IMR-90 (cell line): ENCODE data around the gene BST1. TPM values are rescaled to one million over a fixed set of nuclear protein-coding genes. Genes with fewer than 3 reads are reported as not detected.

Experiments used
- ATAC-seq: fragments of 200-7000 bp; cut with Tn5 transposase; 2 replicates; pipeline ENCODE4 v1.9.1; 2020; ENCODE audit warnings: low read depth, mild to moderate bottlenecking, moderate library complexity
- BruUV-seq: library from RNA; stranded (reverse); fragments of 400-500 nt; replicated peaks from 2 replicates; lab custom pipeline; 2021; lab: Mats Ljungman, UMichigan
- CTCF ChIA-PET: fragments of 300-600 bp; formaldehyde crosslinking; extraction: SDS; loops from one replicate; lab custom pipeline; 2021; ENCODE audit warnings: antibody characterized with exemption; lab: Yijun Ruan, JAX
- POLR2A ChIA-PET: fragments of 300-600 bp; sonication (Branson Sonifier 250); formaldehyde crosslinking; loops from one replicate; lab custom pipeline; 2022; ENCODE audit warnings: antibody characterized with exemption; ENCODE audit not compliant: unreplicated experiment; lab: Charles Lee
- DNase-seq: peaks from one replicate; pipeline ENCODE4 v3.0.0; 2013
- H2AFZ ChIP-seq: replicated peaks from 2 replicates; pipeline ENCODE3; 2013; ENCODE audit warnings: low read length, mild to moderate bottlenecking; ENCODE audit not compliant: poor library complexity
- H2AK5ac ChIP-seq: 2 replicates; pipeline ENCODE4 v1.6.1; 2013; ENCODE audit warnings: low read depth, low read length, inconsistent platforms
- H2AK9ac ChIP-seq: replicated peaks from 2 replicates; pipeline ENCODE3; 2013; ENCODE audit warnings: mild to moderate bottlenecking, low read depth, low read length, moderate library complexity; ENCODE audit not compliant: poor library complexity
- H2BK120ac ChIP-seq: 2 replicates; pipeline ENCODE4 v1.6.1; 2013; ENCODE audit warnings: low read depth, low read length, inconsistent platforms
- H2BK15ac ChIP-seq: 3 replicates; pipeline ENCODE4 v1.6.1; 2013; ENCODE audit warnings: low read depth, low read length, inconsistent platforms
- H2BK20ac ChIP-seq: 2 replicates; pipeline ENCODE4 v1.6.1; 2013; ENCODE audit warnings: low read depth, mild to moderate bottlenecking, inconsistent platforms, low read length, moderate library complexity
- H2BK5ac ChIP-seq: 2 replicates; pipeline ENCODE4 v1.6.1; 2013; ENCODE audit warnings: mild to moderate bottlenecking, low read depth, low read length, inconsistent platforms; ENCODE audit not compliant: poor library complexity, severe bottlenecking
- H3K14ac ChIP-seq: replicated peaks from 2 replicates; pipeline ENCODE4 v1.6.1; 2013; ENCODE audit warnings: low read depth, low read length, inconsistent platforms
- H3K18ac ChIP-seq: 2 replicates; pipeline ENCODE4 v1.6.1; 2013; ENCODE audit warnings: low read depth, low read length, control low read depth
- H3K23ac ChIP-seq: 2 replicates; pipeline ENCODE4 v1.6.1; 2013; ENCODE audit warnings: low read depth, low read length, inconsistent platforms
- H3K27ac ChIP-seq: 2 replicates; pipeline ENCODE4 v1.5.1; 2013; ENCODE audit warnings: mild to moderate bottlenecking, control low read depth, low read length; ENCODE audit not compliant: insufficient read depth
- H3K27me3 ChIP-seq: 2 replicates; pipeline ENCODE4 v1.6.1; 2013; ENCODE audit warnings: low read length; ENCODE audit not compliant: control insufficient read depth, insufficient read depth
- H3K36me3 ChIP-seq: 2 replicates; pipeline ENCODE4 v1.6.1; 2013; ENCODE audit warnings: low read length, mixed read lengths; ENCODE audit not compliant: control insufficient read depth, insufficient read depth
- H3K4ac ChIP-seq: 2 replicates; pipeline ENCODE4 v1.6.1; 2013; ENCODE audit warnings: low read depth, low read length, inconsistent platforms
- H3K4me1 ChIP-seq: 2 replicates; pipeline ENCODE4 v1.6.1; 2013; ENCODE audit warnings: low read length, mixed read lengths; ENCODE audit not compliant: control insufficient read depth, insufficient read depth
- H3K4me2 ChIP-seq: 2 replicates; pipeline ENCODE4 v1.6.1; 2013; ENCODE audit warnings: low read depth, mild to moderate bottlenecking, control low read depth, low read length, moderate library complexity
- H3K4me3 ChIP-seq: 2 replicates; pipeline ENCODE4 v1.5.1; 2013; ENCODE audit warnings: low read depth, mild to moderate bottlenecking, control low read depth, low read length, moderate library complexity; ENCODE audit not compliant: insufficient read depth
- H3K56ac ChIP-seq: 2 replicates; pipeline ENCODE4 v1.6.1; 2013; ENCODE audit warnings: low read length, inconsistent platforms; ENCODE audit not compliant: insufficient read depth; ENCODE audit errors: extremely low read depth
- H3K79me1 ChIP-seq, 2 experiments: 2 replicates each; pipeline ENCODE4 v1.6.1; 2013; ENCODE audit warnings: low read length in 2 of 2, inconsistent platforms in 1 of 2, low read depth in 1 of 2
- H3K9ac ChIP-seq: 2 replicates; pipeline ENCODE4 v1.6.1; 2013; ENCODE audit warnings: low read depth, low read length, control low read depth
- H3K9me1 ChIP-seq: 2 replicates; pipeline ENCODE4 v1.6.1; 2013; ENCODE audit warnings: low read length, inconsistent platforms; ENCODE audit not compliant: insufficient read depth
- H3K9me3 ChIP-seq: 2 replicates; pipeline ENCODE4 v1.6.1; 2013; ENCODE audit warnings: low read length; ENCODE audit not compliant: control insufficient read depth, insufficient read depth
- H4K20me1 ChIP-seq: 2 replicates; pipeline ENCODE4 v1.6.1; 2013; ENCODE audit warnings: low read length, inconsistent platforms; ENCODE audit not compliant: insufficient read depth
- H4K5ac ChIP-seq: 2 replicates; pipeline ENCODE4 v1.6.1; 2013; ENCODE audit warnings: mild to moderate bottlenecking, low read depth, low read length, control low read depth
- H4K8ac ChIP-seq, 2 experiments: 2 replicates each; pipeline ENCODE4 v1.6.1; 2013; ENCODE audit warnings: low read depth in 2 of 2, low read length in 2 of 2, control low read depth in 1 of 2, inconsistent platforms in 1 of 2
- H4K91ac ChIP-seq: 2 replicates; pipeline ENCODE4 v1.6.1; 2013; ENCODE audit warnings: low read depth, low read length, inconsistent platforms; ENCODE audit not compliant: insufficient read depth
- CHD1 ChIP-seq: IDR thresholded peaks from 2 replicates; pipeline ENCODE4 v1.6.1; 2012; ENCODE audit warnings: low read depth, low read length, improper control_type of control experiment
- ELK1 ChIP-seq: fragments of 150-350 bp; IDR thresholded peaks from 2 replicates; pipeline ENCODE4 v1.6.1; 2016; ENCODE audit warnings: low read depth, mild to moderate bottlenecking, low read length, moderate library complexity, borderline replicate concordance
- MAFK ChIP-seq: IDR thresholded peaks from 2 replicates; pipeline ENCODE4 v1.6.1; 2012; ENCODE audit warnings: low read depth, low read length, improper control_type of control experiment
- MXI1 ChIP-seq: IDR thresholded peaks from 2 replicates; pipeline ENCODE4 v1.6.1; 2012; ENCODE audit warnings: low read depth, mild to moderate bottlenecking, low read length, moderate library complexity, borderline replicate concordance
- RAD21 ChIP-seq: IDR thresholded peaks from 2 replicates; pipeline ENCODE4 v1.6.1; 2012; ENCODE audit warnings: low read length, improper control_type of control experiment
- WGBS, 2 experiments: methylation state at CpG; one replicate each; pipeline versions ENCODE4 v1.1.5 to v1.1.7; 2013; ENCODE audit warnings: missing lambda C conversion rate in 2 of 2; ENCODE audit not compliant: insufficient read length in 1 of 2; ENCODE audit errors: extremely low coverage in 2 of 2; 5-methylcytosine and 5-hydroxymethylcytosine counted together
- dilution Hi-C: fragments of 300-500 bp; cut with HindIII; formaldehyde crosslinking; loops from one replicate; pipeline ENCODE4 v1.14.3; 2018; ENCODE audit warnings: low sequenced_read_pairs; ENCODE audit not compliant: unreplicated experiment
- in situ Hi-C: fragments of 300-500 bp; cut with MboI; formaldehyde crosslinking; loops from 3 replicates; pipeline ENCODE4 v1.14.3; 2019; ENCODE audit warnings: low sequenced_read_pairs, inconsistent platforms, mixed read lengths
- intact Hi-C: fragments of 100-400 bp; cut with micrococcal nuclease; formaldehyde crosslinking; loops from 2 replicates; pipeline ENCODE4 v1.10.0; 2022
- polyA plus RNA-seq, 3 experiments: library from polyadenylated mRNA; depleted of rRNA; stranded (reverse); fragments of >200 nt; gene quantifications; 2 replicates each; pipeline ENCODE4 v1.2.3, GENCODE V29; 2012; ENCODE audit warnings: low replicate concordance in 1 of 3
- total RNA-seq: library from RNA; depleted of rRNA; stranded (reverse); fragments of >200 nt; gene quantifications from 2 replicates; pipeline ENCODE4 v1.2.3, GENCODE V29; 2012

The BST1 gene
- total and polyA plus RNA-seq, 2 of the 4 experiments (the other 2 are of a cell fraction), result 6.6 to 11.1 TPM

- in situ Hi-C loops, result no loop called here
- H3K9me3 ChIP-seq, result peaks cover 14% of the 10 kb centered on the region
- H2BK15ac ChIP-seq, result no peak overlapping the region
- H4K91ac ChIP-seq, result no peak overlapping the region
- no peaks in the 10 kb centered on the region for H3K79me1 ChIP-seq
- H2AK9ac ChIP-seq, result no peak overlapping the region
- no peak overlapping the region for H2AFZ ChIP-seq
- H2BK5ac ChIP-seq, result no peak overlapping the region
- no peak overlapping the region for H3K4me2 ChIP-seq
- no peak overlapping the region for H3K14ac ChIP-seq
- no peaks in the 10 kb centered on the region for H4K20me1 ChIP-seq
- no peak overlapping the region for H2BK20ac ChIP-seq
- no TSS peak for BruUV-seq
- no peak overlapping the region for H3K23ac ChIP-seq
- dilution Hi-C loops, result no loop called here
- H2AK5ac ChIP-seq, result no peak overlapping the region
- H3K9me1 ChIP-seq, result no peaks in the 10 kb centered on the region
- no peak overlapping the region for H3K56ac ChIP-seq
- no peak overlapping the region for H3K4me3 ChIP-seq
- H4K5ac ChIP-seq, result no peak overlapping the region
- H3K36me3 ChIP-seq, result no peaks in the 10 kb centered on the region
- POLR2A ChIA-PET, result no interaction called here
- no CpG with 5 or more reads among the region's 1 CpG for WGBS, 2 experiments
- H3K27me3 ChIP-seq, result peaks cover 3% of the 10 kb centered on the region; the same call in 1 of the 2 replicates
- H3K4ac ChIP-seq, result no peak overlapping the region
- intact Hi-C loops, result no loop called here
- H3K9ac ChIP-seq, result no peak overlapping the region
- ATAC-seq (no peak), DNase-seq (no peak)
- TF ChIP-seq MAFK (no peak), RAD21 (no peak), CHD1 (no peak), MXI1 (no peak), ELK1 (no peak)
- H3K27ac ChIP-seq, result no peak overlapping the region
- H3K18ac ChIP-seq, result no peak overlapping the region
- CTCF ChIA-PET, result no interaction called here
- H4K8ac ChIP-seq, result no peak overlapping the region
- peaks cover 2% of the 10 kb centered on the region; the same call in 1 of the 2 replicates for H3K4me1 ChIP-seq
- no peak overlapping the region for H2BK120ac ChIP-seq
Observed at GRCh38 chr4:15742637-15743036, 39.8 kb downstream of the BST1 start.
